Bone marrow (tissue), 2 donors: ENCODE data around the gene TPSB2.

ENCODE experiments used
- DNase-seq, 2 donors: peaks; one replicate each; lab custom pipeline; 2025; lab: John Stamatoyannopoulos, UW

Gene TPSB2

DNA sequence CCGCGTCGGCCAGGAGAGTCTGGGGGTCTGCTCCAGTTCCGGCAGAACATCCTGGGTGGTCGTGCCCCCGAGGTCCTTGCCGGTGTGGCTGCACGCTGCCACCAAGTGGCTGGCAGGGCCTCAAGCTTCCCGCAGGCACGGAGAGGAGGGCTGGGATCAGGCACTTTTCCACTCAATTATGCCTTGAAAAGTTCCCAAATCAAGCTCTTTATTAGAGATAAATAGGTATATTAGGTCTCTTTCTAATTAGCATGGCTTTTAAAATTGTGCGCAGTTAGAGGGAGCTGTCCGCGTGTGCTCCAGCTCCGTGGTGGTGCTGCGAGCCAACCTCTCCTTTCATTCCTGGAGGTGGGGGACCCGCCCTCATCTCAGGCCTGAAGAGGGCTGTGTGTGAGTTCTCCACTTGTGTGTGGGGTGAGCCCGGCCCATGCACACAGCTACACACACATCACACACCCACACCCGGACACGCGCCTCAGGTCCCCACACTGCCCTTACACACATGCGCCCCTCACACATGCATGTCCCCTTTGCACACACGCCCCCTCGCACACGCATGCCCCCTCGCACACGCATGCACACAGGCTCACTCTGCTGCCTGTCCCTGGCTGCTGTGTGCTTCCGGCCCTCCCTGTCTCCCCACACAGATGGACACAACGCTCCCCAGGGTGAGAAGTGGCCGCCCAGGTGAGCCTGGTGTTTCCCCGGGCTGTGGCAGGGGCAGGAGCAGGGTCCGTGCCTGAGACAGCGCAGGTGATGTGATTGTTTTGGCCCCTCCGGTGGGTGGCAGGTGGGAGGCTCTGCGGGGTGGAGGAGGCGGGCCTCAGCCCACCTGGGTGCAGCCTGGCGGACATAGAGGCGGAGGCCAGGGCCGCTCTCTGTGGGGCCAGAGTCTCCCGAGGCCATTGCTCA is 48.3 kb downstream of the TPSB2 start:
- DNase-seq = no peak

DNA sequence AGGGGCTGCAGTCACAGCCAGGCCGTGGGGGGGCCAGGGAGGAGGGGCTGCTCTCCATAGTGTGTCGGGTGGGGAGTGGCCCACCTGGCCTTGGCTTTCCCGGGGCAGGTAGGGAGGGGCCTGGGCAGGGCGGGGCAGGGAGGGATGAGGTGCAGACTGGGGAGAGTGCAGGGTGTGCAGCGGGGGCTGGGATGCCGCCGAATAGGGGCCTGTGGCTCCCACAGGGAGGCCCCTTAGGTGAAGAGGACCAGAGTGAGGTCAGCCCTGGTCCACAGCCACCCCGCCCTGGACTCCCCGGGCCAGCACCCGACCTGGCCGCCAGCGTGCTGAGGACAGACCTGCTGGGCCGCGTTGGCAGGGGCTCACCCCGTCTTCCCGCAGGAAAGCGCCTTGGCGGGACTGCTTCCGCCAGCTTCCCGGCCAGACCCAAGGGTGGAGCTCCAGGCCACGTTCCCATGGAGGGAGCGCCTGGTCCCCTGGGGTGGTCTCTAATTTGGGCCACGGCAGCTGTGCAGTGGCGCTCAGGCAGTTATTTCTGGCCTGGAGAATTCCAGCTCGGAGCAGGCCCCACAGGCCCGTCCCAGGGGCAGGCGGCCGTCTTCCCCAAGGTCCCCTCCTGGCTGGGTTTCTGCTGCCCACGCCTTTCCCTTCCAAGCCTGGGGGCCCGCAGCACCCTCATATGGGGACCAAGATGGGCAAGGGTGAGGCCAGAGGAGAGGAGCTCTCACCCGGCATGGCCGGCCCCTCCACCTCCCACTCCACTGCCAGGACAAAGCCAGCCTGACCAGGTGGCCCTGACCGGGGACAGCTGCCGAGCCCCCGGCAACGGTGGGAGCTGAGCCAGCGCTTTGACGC is 49.2 kb downstream of the TPSB2 start:
- DNase-seq = no peak
